GM12864 (cell line): ENCODE results near the gene TMPRSS9.

Experiments
- DNase-seq: peaks from one replicate; pipeline ENCODE4 v3.0.0-alpha.2; 2011; ENCODE audit warnings: low read depth
- H3K4me3 ChIP-seq: 2 replicates; pipeline ENCODE4 v1.5.1; 2011; ENCODE audit warnings: mild to moderate bottlenecking, low read depth, low read length, control low read depth
- CTCF ChIP-seq: IDR thresholded peaks from 2 replicates; pipeline ENCODE4 v1.5.1; 2011; ENCODE audit warnings: low read depth, mild to moderate bottlenecking, moderate library complexity, low read length, control low read depth, inconsistent platforms; ENCODE audit errors: missing control alignments

The TMPRSS9 gene

DNA sequence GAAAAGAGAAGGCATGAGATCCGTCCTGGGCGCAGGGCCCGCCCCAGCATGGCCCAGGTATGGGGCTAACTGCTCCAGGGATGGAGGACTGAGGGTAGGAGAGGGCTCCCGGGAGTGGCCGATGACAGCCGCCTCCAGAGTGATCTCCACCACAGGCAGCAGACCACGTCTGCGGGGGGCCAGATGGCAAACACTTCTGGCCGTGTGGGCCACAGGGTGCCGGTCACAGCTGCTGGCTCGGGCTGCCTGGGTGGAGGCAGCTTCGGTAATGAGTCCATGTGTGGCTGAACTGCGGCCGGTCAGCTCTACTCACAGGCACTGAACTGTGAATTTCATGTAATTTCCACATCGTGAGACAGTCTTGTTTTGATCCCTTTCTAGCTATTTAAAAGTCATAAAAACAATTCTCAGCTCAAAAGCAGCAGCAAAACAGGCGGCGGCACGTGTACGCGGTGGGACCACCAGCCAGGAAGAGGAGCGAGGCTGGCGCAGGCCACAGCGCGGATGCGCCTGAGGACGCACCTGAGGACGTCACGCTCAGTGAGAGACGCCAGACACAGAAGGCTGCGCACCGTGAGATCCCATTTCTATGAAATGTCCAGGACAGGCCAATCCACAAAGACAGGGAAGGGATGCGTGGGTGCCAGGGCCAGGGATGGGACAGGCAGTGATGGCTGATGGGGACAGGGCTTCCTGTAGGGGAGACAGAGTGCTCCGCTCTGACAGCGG, 35.7 kb upstream of the TMPRSS9 start:
- H3K4me3 ChIP-seq = no peak overlapping the region
- TF ChIP-seq CTCF = no peak
- no peak for DNase-seq

GRCh38 chr19:2325281-2326046, 34.6 kb upstream of the TMPRSS9 start:
- no peak for TF ChIP-seq CTCF
- DNase-seq = no peak

GRCh38 chr19:2326699-2327360, 33.2 kb upstream of the TMPRSS9 start:
- TF ChIP-seq CTCF = no peak
- peak overlapping the region; percentile 98 for H3K4me3 ChIP-seq
- no peak for DNase-seq

More at GRCh38 chr19:2325281-2326046, 34.6 kb upstream of the TMPRSS9 start:
- H3K4me3 ChIP-seq = no peak overlapping the region

- H3K4me3 ChIP-seq = peak overlapping the region; percentile 98
- peak; percentile 91 for DNase-seq
- TF ChIP-seq CTCF = no peak
Observed at GRCh38 chr19:2327773-2328400, 32.2 kb upstream of the TMPRSS9 start.

- DNase-seq = peak; percentile 50
- peak within 1 kb of the TSS; percentile 98 for H3K4me3 ChIP-seq
- TF ChIP-seq CTCF = no peak
Observed at GRCh38 chr19:2328401-2329148, 31.5 kb upstream of the TMPRSS9 start, which contains the start of the genes LSM7 and SPPL2B. Gene LSM7, minus strand, starts transcription at chr19:2328586. Its CDS starts 20 bp downstream, at chr19:2328566. Gene SPPL2B, plus strand, starts transcription at chr19:2328684. Its CDS starts 26 bp downstream, at chr19:2328710.

DNA sequence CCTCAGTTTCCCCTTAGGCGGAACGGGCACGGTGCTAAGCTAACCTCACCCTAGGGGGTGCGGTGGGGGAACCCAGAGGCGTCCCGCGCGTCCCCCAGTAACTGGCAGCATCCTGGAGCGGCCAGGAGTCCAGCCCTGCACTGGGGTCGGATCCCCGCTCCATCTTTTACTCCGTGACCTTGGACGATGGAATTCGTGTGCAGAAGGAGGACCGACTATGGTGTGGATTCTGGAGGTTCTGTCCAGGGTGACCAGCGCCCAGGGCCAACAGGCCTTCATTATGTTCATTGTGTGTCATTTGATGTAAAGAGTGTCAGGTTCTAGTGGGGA, 31.0 kb upstream of the TMPRSS9 start:
- TF ChIP-seq CTCF = no peak
- H3K4me3 ChIP-seq = peak overlapping the region; percentile 98
- no peak for DNase-seq
